GM21529 (cell line): ENCODE results near the gene SFRP2.

ENCODE experiments used
- ATAC-seq: cut with Tn5 transposase; IDR thresholded peaks from one replicate; pipeline ENCODE4 v1.9.1; 2021; ENCODE audit not compliant: unreplicated experiment

Gene SFRP2

GRCh38 chr4:153788413-153789276 lies at the start of gene SFRP2:
Gene SFRP2, minus strand, starts transcription at chr4:153789083. Its CDS starts 248 bp downstream, at chr4:153788835.
- no peak for ATAC-seq

GRCh38 chr4:153838564-153838963 lies 49.7 kb upstream of the SFRP2 start:
- no peak for ATAC-seq

DNA sequence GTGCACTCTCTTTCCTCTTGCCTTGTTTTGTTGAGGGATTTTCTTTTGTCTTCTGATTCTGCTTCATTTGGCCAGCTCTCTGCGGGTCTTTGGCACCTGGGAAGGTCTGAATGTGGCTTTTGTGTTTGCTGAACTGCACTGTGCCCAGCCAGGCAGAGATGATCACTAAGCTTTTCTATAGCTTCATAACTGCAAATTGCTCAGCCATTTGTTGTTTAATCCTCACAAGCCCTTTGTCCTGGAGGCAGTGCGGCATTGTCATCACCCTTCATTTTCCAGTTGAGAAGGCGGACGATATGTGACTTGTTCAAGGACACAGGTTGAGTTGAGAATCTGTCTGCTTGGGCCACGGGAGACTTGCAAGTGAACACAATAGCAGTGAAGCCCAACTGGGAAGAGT lies 46.0 kb upstream of the SFRP2 start:
- ATAC-seq: no peak

GRCh38 chr4:153832720-153833287 lies 43.9 kb upstream of the SFRP2 start:
- peak; percentile 37 for ATAC-seq

- ATAC-seq: no peak
These were observed 43.2 kb upstream of the SFRP2 start for GRCh38 chr4:153832054-153832453.

DNA sequence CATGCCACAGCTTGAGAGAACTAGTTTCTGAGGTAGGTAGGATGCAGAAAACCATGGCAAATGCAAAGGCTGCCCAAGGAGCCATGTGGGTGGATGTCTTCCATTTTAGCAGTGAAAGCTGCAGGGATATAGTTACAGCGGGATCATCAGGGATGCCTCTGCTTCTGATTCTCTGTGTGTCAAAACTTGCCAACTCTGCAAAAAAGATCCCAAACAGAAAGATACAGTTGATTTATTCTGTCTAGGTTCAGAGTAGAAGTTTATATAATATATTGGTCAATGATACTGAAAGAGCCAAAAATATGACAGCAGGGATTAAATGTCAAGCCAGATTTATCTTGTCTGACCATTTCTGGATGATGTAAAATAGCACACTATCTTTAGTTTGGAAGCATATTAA lies 42.4 kb upstream of the SFRP2 start:
- no peak for ATAC-seq

GRCh38 chr4:153825691-153826090 lies 36.8 kb upstream of the SFRP2 start:
- no peak for ATAC-seq

- no peak for ATAC-seq
These were observed 36.2 kb upstream of the SFRP2 start for GRCh38 chr4:153825126-153825525.

GRCh38 chr4:153824501-153824900 lies 35.6 kb upstream of the SFRP2 start:
- no peak for ATAC-seq

- no peak for ATAC-seq
These were observed 34.6 kb upstream of the SFRP2 start for GRCh38 chr4:153823483-153823882.

- ATAC-seq: no peak
These were observed 33.4 kb upstream of the SFRP2 start for GRCh38 chr4:153822316-153822715.

GRCh38 chr4:153817466-153817865 lies 28.6 kb upstream of the SFRP2 start:
- ATAC-seq: no peak

DNA sequence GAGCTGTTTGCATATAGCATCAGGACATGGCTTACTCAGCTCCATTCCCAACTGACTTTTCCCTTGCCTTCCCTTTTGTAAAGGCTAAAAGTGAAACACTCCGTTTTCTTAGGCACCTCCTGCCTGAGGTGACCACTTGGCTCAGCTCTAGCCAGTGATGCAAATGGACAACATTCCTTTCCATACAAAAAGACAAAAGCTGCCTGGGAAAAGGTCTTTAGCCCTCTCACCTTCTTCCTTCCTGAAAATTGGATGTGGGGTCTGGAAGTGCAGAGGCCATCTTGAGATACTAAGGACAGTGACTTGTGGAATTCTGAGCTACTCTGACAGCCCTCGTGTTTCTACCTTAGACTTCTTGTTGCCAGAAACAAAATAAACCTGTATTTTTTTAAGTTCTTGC lies 27.7 kb upstream of the SFRP2 start:
- no peak for ATAC-seq

DNA sequence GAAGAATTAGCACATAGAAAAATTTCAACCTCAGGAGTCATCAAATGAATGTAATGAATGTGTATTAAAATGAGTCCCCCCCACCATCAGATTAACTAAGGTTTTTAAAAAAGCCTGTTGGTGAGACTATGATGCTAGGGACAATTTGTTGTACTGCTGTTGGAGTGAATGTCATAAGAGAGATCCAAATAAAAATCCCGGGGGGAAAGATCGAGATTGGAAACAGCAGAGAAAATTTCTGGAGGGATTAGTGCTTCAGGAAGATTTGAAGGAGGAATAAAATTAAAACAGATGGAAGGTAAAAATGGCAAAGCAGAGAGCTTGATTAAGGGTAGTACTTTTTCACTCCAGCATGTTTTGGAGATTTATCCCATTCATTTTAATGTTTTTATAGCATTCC lies 25.9 kb upstream of the SFRP2 start:
- ATAC-seq: no peak

DNA sequence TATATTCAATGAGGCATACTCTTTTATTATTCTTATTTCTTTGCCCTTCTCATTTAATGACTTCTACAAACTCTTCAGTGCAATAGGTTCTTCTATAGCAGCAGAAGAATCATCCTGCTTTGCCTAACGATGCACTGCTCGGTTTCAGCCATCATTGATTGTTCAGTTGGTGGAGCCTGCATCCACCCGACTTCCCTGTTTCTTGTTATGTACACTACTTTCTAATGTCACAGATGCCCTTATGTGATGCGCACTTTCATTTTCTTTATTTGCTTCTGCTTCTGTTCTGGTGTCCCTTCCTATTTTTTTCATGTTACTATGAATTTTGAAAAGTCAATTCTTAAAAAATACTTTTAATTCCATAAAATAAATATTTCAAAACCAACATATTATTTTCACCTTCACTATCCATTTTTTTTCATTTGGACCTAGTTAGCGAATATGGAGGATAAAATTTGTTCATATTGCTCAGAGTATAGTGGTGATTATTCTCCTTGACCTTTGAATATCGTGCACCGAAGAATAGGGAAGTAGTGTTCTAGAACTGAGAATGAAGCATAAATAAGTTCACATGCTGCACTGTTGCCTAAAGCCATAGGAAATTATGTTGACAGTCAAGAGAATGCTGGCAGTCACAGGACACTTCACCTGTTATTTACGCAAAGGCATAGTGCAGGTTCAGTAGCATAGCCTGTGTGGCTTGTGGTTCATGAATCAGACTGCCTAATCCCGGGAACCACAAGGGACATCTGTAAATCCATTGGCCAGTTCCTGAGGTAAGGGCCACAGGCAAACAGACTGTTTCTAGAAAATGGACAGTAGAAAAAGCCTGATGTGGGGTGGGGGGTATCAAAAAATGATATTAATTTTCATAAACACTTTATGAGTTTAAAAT lies 21.3 kb upstream of the SFRP2 start:
- no peak for ATAC-seq

- ATAC-seq: no peak
These were observed 20.4 kb upstream of the SFRP2 start for GRCh38 chr4:153809307-153809706.

- no peak for ATAC-seq
These were observed 19.3 kb upstream of the SFRP2 start for GRCh38 chr4:153808175-153808574.

- ATAC-seq: no peak
These were observed 17.2 kb upstream of the SFRP2 start for GRCh38 chr4:153806073-153806472.

GRCh38 chr4:153804722-153805121 lies 15.8 kb upstream of the SFRP2 start:
- ATAC-seq: no peak

DNA sequence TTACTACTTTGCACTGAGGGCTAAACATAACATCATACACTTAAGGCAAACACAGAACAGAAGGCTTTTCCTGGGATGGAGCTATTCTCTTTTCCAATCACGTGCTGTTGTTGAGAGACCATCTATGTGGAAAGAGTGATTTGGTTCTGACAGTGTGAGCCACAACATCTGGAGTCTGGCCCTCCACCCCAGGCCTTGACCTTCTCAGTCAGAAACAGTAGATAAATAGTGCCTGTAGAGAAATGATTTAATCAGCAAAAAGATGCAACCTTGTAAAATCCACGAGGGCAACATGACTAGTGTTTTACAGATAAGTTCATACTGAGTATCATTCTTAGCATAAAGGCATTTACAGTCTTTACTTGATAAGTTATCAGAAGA lies 10.8 kb upstream of the SFRP2 start:
- no peak for ATAC-seq

DNA sequence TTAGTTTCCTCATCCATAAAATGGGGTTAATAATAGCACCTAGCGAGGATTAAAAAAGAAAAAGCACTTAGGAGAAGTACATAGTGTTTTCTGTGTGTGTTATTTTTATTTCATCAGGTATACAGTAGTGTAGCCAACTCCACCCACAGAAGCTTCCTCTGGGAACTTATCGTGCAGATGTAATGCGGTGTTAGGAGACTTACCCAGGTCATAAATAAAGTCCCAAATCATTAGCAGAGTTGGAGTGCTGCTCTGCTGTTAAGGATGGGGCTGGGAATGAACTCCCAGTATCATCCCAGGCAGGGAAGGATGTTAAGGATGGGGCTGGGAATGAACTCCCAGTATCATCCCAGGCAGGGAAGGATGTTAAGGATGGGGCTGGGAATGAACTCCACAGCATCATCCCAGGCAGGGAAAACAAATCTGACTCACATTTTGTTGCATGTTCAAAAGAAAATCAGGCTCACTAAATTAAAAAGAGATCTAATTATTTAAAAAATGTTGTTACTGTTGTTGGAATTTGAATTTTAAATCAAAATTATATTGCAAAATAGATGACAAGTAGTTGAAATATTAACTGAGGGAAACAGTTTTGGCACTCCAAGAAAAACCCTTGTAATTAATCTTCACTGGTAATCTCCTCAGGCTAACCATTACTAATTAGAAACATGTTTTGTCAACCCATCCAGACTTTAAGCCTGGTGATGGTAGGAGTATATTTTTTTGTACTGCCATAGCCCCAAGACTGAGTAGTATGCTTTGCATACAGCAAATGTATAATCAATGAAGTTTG lies 10.2 kb upstream of the SFRP2 start:
- ATAC-seq: no peak
